GM12878 (cell line): ENCODE results near the gene TBL1XR1. TPM values are rescaled to one million over a fixed set of nuclear protein-coding genes. Genes with fewer than 3 reads are reported as not detected.

Source experiments
- ATAC-seq: fragments of 200-7000 bp; cut with Tn5 transposase; 3 replicates; pipeline ENCODE4 v1.9.1; 2020; ENCODE audit warnings: mild to moderate bottlenecking, moderate library complexity
- BruUV-seq: library from RNA; stranded (reverse); fragments of 400-500 nt; replicated peaks from 2 replicates; lab custom pipeline; 2021; lab: Mats Ljungman, UMichigan
- CTCF ChIA-PET: fragments of 300-600 bp; sonication (Branson Sonifier 250); formaldehyde crosslinking; extraction: SDS; loops from one replicate; lab custom pipeline; 2021; ENCODE audit warnings: inconsistent platforms; lab: Yijun Ruan, JAX
- POLR2A ChIA-PET: fragments of 350-600 bp; formaldehyde crosslinking; extraction: SDS; loops from one replicate; lab custom pipeline; 2021; ENCODE audit warnings: inconsistent platforms; lab: Charles Lee
- RAD21 ChIA-PET: fragments of 300-600 bp; sonication (Branson Sonifier 250); formaldehyde crosslinking; loops from one replicate; lab custom pipeline; 2023; ENCODE audit warnings: antibody characterized with exemption; ENCODE audit not compliant: unreplicated experiment; lab: Charles Lee
- SMC1A ChIA-PET: fragments of 300-600 bp; sonication (Branson Sonifier 250); formaldehyde crosslinking; loops from one replicate; lab custom pipeline; 2023; ENCODE audit not compliant: unreplicated experiment, uncharacterized antibody; lab: Charles Lee
- DNase-seq: peaks from one replicate; pipeline ENCODE4 v3.0.0-alpha.2; 2011; ENCODE audit warnings: low read depth, low spot score
- FAIRE-seq: peaks from 3 replicates; lab custom pipeline; 2011; peaks lifted over from hg19 to GRCh38; lab: Jason Lieb, UNC
- H2AFZ ChIP-seq: 2 replicates; pipeline ENCODE4 v1.6.0; 2011; ENCODE audit warnings: low read depth, low read length, control low read depth; ENCODE audit not compliant: control insufficient read depth
- H3K27ac ChIP-seq: 2 replicates; pipeline ENCODE4 v1.5.1; 2011; ENCODE audit warnings: control low read depth; ENCODE audit not compliant: control insufficient read depth, insufficient read depth
- H3K27me3 ChIP-seq, 2 experiments: replicated peaks in 1 of 2; 2 replicates each; pipeline versions ENCODE4 v1.6.0 to v1.6.1; 2011; ENCODE audit warnings: low read length in 1 of 2; ENCODE audit not compliant: control insufficient read depth in 2 of 2, insufficient read depth in 2 of 2
- H3K36me3 ChIP-seq, 2 experiments: 2 replicates each; pipeline ENCODE4 v1.5.1; 2011; ENCODE audit warnings: low read length in 1 of 2; ENCODE audit not compliant: control insufficient read depth in 2 of 2, insufficient read depth in 2 of 2
- H3K4me1 ChIP-seq: 2 replicates; pipeline ENCODE4 v1.6.1; 2011; ENCODE audit warnings: mild to moderate bottlenecking, low read length, moderate library complexity, mixed read lengths; ENCODE audit not compliant: control insufficient read depth, insufficient read depth
- H3K4me2 ChIP-seq: 2 replicates; pipeline ENCODE4 v1.6.0; 2011; ENCODE audit warnings: control low read depth; ENCODE audit not compliant: control insufficient read depth, insufficient read depth
- H3K4me3 ChIP-seq: fragments of 200-600 bp; sonication (generic); 2 replicates; pipeline ENCODE4 v1.5.1; 2016
- H3K79me2 ChIP-seq: 2 replicates; pipeline ENCODE4 v1.6.0; 2011; ENCODE audit warnings: low read length; ENCODE audit not compliant: control insufficient read depth, insufficient read depth
- H3K9ac ChIP-seq: 2 replicates; pipeline ENCODE4 v1.8.0; 2011; ENCODE audit warnings: low read length, control low read depth, mixed read lengths; ENCODE audit not compliant: control insufficient read depth, insufficient read depth
- H3K9me3 ChIP-seq: replicated peaks from 3 replicates; pipeline ENCODE4 v1.5.1; 2011; ENCODE audit warnings: mild to moderate bottlenecking, low read length; ENCODE audit not compliant: control insufficient read depth, insufficient read depth
- H4K20me1 ChIP-seq: 2 replicates; pipeline ENCODE4 v1.6.0; 2011; ENCODE audit not compliant: control insufficient read depth, insufficient read depth
- BRCA1 ChIP-seq: IDR thresholded peaks from 2 replicates; pipeline ENCODE4 v1.6.1; 2011; ENCODE audit warnings: low read depth, low read length, improper control_type of control experiment
- CBX3 ChIP-seq: fragments of 200-600 bp; sonication (generic); IDR thresholded peaks from 2 replicates; pipeline ENCODE4 v1.6.1; 2016; ENCODE audit warnings: low read depth, borderline replicate concordance
- CEBPB ChIP-seq, 2 experiments: fragments of 150-350 bp in 1 of 2; IDR thresholded peaks; 2 replicates each; pipeline ENCODE4 v1.6.1; 2012 to 2014; ENCODE audit warnings: low read depth in 2 of 2, low read length in 2 of 2, borderline replicate concordance in 1 of 2, inconsistent platforms in 1 of 2
- EGR1 ChIP-seq, 2 experiments: IDR thresholded peaks; 1 replicate in 1 of 2; 2 replicates in 1 of 2; pipeline ENCODE4 v1.6.1; 2011 to 2012; ENCODE audit warnings: low read depth in 2 of 2, low read length in 2 of 2, borderline replicate concordance in 1 of 2, mild to moderate bottlenecking in 1 of 2, moderate library complexity in 1 of 2
- IKZF1 ChIP-seq: fragments of 450-650 bp; conservative IDR thresholded peaks from 2 replicates; pipeline ENCODE4 v1.6.1; 2017; ENCODE audit warnings: antibody characterized with exemption, mild to moderate bottlenecking
- LARP7 ChIP-seq: fragments of 450-650 bp; IDR thresholded peaks from 2 replicates; pipeline ENCODE4 v1.6.1; 2017; ENCODE audit warnings: mild to moderate bottlenecking
- MXI1 ChIP-seq: fragments of 150-350 bp; IDR thresholded peaks from 2 replicates; pipeline ENCODE4 v1.6.1; 2011; ENCODE audit warnings: low read depth, mild to moderate bottlenecking, inconsistent platforms, low read length, improper control_type of control experiment
- PAX8 ChIP-seq: fragments of 450-650 bp; IDR thresholded peaks from 2 replicates; pipeline ENCODE4 v1.6.1; 2017; ENCODE audit warnings: mild to moderate bottlenecking, moderate library complexity
- SMAD1 ChIP-seq: fragments of 450-650 bp; IDR thresholded peaks from 2 replicates; pipeline ENCODE4 v1.6.1; 2018; ENCODE audit warnings: mild to moderate bottlenecking, low read depth; ENCODE audit not compliant: partially characterized antibody
- SPI1 ChIP-seq: IDR thresholded peaks from 2 replicates; pipeline ENCODE4 v1.6.1; 2011; ENCODE audit warnings: low read depth, mild to moderate bottlenecking, low read length, moderate library complexity, borderline replicate concordance; ENCODE audit not compliant: insufficient read depth
- SREBF1 ChIP-seq: IDR thresholded peaks from 2 replicates; pipeline ENCODE4 v1.6.1; 2012; ENCODE audit warnings: mild to moderate bottlenecking, low read length
- ZBED1 ChIP-seq: IDR thresholded peaks from 2 replicates; pipeline ENCODE4 v1.6.1; 2016; ENCODE audit warnings: borderline replicate concordance
- ZSCAN29 ChIP-seq: fragments of 450-650 bp; IDR thresholded peaks from 2 replicates; pipeline ENCODE4 v1.6.1; 2017; ENCODE audit warnings: mild to moderate bottlenecking, moderate library complexity
- WGBS: methylation state at CpG from one replicate; pipeline ENCODE4 v1.1.6; 2016; ENCODE audit warnings: low lambda C conversion rate; ENCODE audit not compliant: insufficient replicate concordance, insufficient coverage; ENCODE audit errors: missing lambda C conversion rate; 5-methylcytosine and 5-hydroxymethylcytosine counted together
- in situ Hi-C: fragments of 300-500 bp; cut with MboI; formaldehyde crosslinking; loops from 9 replicates; pipeline ENCODE4 v1.14.3; 2018; ENCODE audit warnings: mixed read lengths
- intact Hi-C: fragments of 100-400 bp; cut with micrococcal nuclease; formaldehyde crosslinking; loops from one replicate; pipeline ENCODE4 v1.14.2; 2022; ENCODE audit not compliant: unreplicated experiment
- polyA plus RNA-seq, 11 experiments: library from polyadenylated mRNA; depleted of rRNA in 4 of 11; unstranded in 6 of 11; stranded (reverse) in 5 of 11; fragments of >200 nt; fragmentation: Nextera tagmentation in 4 of 11; fragmentation: Illumina TruSeq in 1 of 11; extraction: Ambion mirVana in 4 of 11; extraction: Trizol in 1 of 11; gene quantifications; 1 replicate in 1 of 11; 2 replicates in 10 of 11; pipeline versions ENCODE4 v1.2.1 to v1.2.3, GENCODE V29; 2011 to 2016; ENCODE audit warnings: inconsistent platforms in 2 of 11, missing spikeins in 2 of 11, low read depth in 1 of 11
- total RNA-seq, 4 experiments: library from RNA; depleted of rRNA in 3 of 4; stranded (reverse); fragments of >200 nt in 3 of 4; fragmentation: Illumina TruSeq in 1 of 4; extraction: Trizol in 1 of 4; gene quantifications; 2 replicates each; pipeline versions ENCODE4 v1.2.1 to v1.2.3, GENCODE V29; 2013 to 2021
- TF ChIP-seq, protein P1 (sequence below): IDR thresholded peaks from 2 replicates; pipeline ENCODE4 v1.6.1; 2012; ENCODE audit warnings: low read length, inconsistent platforms
- TF ChIP-seq, protein P2 (sequence below): fragments of 450-650 bp; conservative IDR thresholded peaks from 2 replicates; pipeline ENCODE4 v1.6.1; 2017; ENCODE audit warnings: mild to moderate bottlenecking, moderate library complexity
- TF ChIP-seq, protein P3 (sequence below): fragments of 450-650 bp; formaldehyde crosslinking; IDR thresholded peaks from 2 replicates; pipeline ENCODE4 v1.5.0; 2022; ENCODE audit warnings: mild to moderate bottlenecking, missing genetic modification characterization

The TBL1XR1 gene
- total and polyA plus RNA-seq, 10 of the 15 experiments (the other 5 are each of a cell fraction or from before 2014, with no cell fraction given) = 13.0 to 115 (median 60.4) TPM

DNA sequence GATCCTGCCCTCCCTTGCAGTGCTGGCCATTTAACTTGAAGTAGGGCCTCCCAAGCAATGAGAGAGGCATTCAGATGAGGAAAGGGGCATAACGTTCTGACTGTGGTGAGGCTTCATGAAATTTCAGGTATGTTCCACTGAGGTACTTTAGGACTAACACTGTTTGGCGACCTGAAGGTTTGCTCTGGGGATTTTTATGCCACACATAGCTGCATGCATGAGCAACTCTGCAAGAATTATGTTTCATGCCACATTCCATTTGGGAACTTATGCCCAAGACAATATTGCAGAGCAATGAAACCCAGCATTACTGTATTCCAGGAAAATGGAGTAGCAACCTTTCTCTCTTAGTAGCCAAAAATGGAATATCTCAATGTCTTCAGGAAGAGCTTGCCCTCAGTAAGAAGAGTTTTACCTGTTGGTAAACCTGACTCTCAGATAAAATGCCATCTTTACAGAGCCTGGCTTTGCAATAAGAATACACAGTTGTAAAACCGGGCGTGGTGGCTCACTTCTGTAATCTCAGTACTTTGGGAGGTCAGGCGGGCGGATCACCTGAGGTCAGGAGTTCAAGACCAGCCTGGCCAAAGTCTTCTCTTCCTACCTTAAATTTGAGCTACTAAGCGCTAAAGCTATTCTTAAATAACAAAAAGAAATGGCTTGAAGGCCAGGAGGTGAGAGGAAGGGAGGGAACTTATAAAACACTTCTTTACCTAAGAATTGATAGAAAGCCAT is 16.7 kb upstream of the TBL1XR1 start (continued):
- TF ChIP-seq SPI1 = no peak
- TF ChIP-seq ZSCAN29 = no peak
- no peak for TF ChIP-seq ZBED1

DNA sequence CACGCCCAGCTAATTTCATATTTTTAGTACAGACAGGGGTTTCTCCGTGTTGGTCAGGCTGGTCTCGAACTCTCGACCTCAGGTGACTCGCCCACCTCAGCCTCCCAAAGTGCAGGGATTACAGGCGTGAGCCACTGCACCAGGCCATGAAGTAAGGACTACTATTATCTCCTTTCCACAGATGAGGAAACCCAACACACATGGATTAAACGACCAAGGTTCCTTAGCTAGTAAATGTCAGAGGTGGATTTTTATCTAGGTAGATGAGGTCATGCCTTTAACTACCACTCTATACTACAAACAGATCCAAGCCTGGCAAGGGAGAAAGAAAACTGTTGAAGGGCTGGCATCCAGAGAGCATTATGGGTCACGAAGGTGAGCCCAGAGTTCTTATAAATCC is 15.5 kb upstream of the TBL1XR1 start:
- H3K4me1 ChIP-seq = no peaks in the 10 kb centered on the region
- ChIA-PET SMC1A (interaction anchor here (1.3 kb wide), 1 partner anchor 162 kb away, joined by 5 read pairs; no protein-coding TSS in a partner anchor), RAD21 (no interaction called here), POLR2A (interaction anchor here (0.7 kb wide), 1 partner anchor 477 kb away, joined by 3 read pairs; no protein-coding TSS in a partner anchor), CTCF (no interaction called here)
- H4K20me1 ChIP-seq = no peaks in the 10 kb centered on the region
- DNase-seq (no peak), ATAC-seq (no peak), FAIRE-seq (no peak)
- no peaks in the 10 kb centered on the region for H3K9me3 ChIP-seq
- H3K4me3 ChIP-seq = no peak overlapping the region
- WGBS = 53% methylated on average over 8 of the region's 8 CpGs
- intact Hi-C loops = no loop called here
- no TSS peak for BruUV-seq
- H3K79me2 ChIP-seq = no peaks in the 10 kb centered on the region
- H3K4me2 ChIP-seq = no peak overlapping the region
- H3K27ac ChIP-seq = no peak overlapping the region
- H3K9ac ChIP-seq = no peak overlapping the region
- H3K36me3 ChIP-seq = no peaks in the 10 kb centered on the region
- no peaks in the 10 kb centered on the region for H3K27me3 ChIP-seq
- no peak overlapping the region for H2AFZ ChIP-seq
- in situ Hi-C loops = no loop called here
- TF ChIP-seq CBX3 = no peak
- no peak for TF ChIP-seq CEBPB (IDR thresholded peaks at IDR 0.05; ENCODE audit: borderline replicate concordance in 1 of 2, low read depth in 2 of 2, low read length in 2 of 2)
- TF ChIP-seq, protein P1, sequence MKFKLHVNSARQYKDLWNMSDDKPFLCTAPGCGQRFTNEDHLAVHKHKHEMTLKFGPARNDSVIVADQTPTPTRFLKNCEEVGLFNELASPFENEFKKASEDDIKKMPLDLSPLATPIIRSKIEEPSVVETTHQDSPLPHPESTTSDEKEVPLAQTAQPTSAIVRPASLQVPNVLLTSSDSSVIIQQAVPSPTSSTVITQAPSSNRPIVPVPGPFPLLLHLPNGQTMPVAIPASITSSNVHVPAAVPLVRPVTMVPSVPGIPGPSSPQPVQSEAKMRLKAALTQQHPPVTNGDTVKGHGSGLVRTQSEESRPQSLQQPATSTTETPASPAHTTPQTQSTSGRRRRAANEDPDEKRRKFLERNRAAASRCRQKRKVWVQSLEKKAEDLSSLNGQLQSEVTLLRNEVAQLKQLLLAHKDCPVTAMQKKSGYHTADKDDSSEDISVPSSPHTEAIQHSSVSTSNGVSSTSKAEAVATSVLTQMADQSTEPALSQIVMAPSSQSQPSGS = no peak
- no peak for TF ChIP-seq IKZF1
- TF ChIP-seq PAX8 = no peak
- no peak for TF ChIP-seq SREBF1
- no peak for TF ChIP-seq BRCA1
- no peak for TF ChIP-seq SMAD1
- TF ChIP-seq EGR1 (IDR thresholded peaks at IDR 0.05; ENCODE audit: borderline replicate concordance in 1 of 2, low read depth in 2 of 2, low read length in 2 of 2) = no peak
- TF ChIP-seq, protein P2, sequence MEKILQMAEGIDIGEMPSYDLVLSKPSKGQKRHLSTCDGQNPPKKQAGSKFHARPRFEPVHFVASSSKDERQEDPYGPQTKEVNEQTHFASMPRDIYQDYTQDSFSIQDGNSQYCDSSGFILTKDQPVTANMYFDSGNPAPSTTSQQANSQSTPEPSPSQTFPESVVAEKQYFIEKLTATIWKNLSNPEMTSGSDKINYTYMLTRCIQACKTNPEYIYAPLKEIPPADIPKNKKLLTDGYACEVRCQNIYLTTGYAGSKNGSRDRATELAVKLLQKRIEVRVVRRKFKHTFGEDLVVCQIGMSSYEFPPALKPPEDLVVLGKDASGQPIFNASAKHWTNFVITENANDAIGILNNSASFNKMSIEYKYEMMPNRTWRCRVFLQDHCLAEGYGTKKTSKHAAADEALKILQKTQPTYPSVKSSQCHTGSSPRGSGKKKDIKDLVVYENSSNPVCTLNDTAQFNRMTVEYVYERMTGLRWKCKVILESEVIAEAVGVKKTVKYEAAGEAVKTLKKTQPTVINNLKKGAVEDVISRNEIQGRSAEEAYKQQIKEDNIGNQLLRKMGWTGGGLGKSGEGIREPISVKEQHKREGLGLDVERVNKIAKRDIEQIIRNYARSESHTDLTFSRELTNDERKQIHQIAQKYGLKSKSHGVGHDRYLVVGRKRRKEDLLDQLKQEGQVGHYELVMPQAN = no peak
- TF ChIP-seq MXI1 = no peak
- no peak for TF ChIP-seq LARP7
- TF ChIP-seq, protein P3, sequence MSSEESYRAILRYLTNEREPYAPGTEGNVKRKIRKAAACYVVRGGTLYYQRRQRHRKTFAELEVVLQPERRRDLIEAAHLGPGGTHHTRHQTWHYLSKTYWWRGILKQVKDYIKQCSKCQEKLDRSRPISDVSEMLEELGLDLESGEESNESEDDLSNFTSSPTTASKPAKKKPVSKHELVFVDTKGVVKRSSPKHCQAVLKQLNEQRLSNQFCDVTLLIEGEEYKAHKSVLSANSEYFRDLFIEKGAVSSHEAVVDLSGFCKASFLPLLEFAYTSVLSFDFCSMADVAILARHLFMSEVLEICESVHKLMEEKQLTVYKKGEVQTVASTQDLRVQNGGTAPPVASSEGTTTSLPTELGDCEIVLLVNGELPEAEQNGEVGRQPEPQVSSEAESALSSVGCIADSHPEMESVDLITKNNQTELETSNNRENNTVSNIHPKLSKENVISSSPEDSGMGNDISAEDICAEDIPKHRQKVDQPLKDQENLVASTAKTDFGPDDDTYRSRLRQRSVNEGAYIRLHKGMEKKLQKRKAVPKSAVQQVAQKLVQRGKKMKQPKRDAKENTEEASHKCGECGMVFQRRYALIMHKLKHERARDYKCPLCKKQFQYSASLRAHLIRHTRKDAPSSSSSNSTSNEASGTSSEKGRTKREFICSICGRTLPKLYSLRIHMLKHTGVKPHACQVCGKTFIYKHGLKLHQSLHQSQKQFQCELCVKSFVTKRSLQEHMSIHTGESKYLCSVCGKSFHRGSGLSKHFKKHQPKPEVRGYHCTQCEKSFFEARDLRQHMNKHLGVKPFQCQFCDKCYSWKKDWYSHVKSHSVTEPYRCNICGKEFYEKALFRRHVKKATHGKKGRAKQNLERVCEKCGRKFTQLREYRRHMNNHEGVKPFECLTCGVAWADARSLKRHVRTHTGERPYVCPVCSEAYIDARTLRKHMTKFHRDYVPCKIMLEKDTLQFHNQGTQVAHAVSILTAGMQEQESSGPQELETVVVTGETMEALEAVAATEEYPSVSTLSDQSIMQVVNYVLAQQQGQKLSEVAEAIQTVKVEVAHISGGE (CRISPR knock-in tag) = no peak
